IMR-90 (cell line): Measurements from ENCODE around the gene SNAP91. TPM values are rescaled to one million over a fixed set of nuclear protein-coding genes. Genes with fewer than 3 reads are reported as not detected.

Experiments used
- ATAC-seq: fragments of 200-7000 bp; cut with Tn5 transposase; 2 replicates; pipeline ENCODE4 v1.9.1; 2020; ENCODE audit warnings: low read depth, mild to moderate bottlenecking, moderate library complexity
- BruUV-seq: library from RNA; stranded (reverse); fragments of 400-500 nt; replicated peaks from 2 replicates; lab custom pipeline; 2021; lab: Mats Ljungman, UMichigan
- CTCF ChIA-PET: fragments of 300-600 bp; formaldehyde crosslinking; extraction: SDS; loops from one replicate; lab custom pipeline; 2021; ENCODE audit warnings: antibody characterized with exemption; lab: Yijun Ruan, JAX
- POLR2A ChIA-PET: fragments of 300-600 bp; sonication (Branson Sonifier 250); formaldehyde crosslinking; loops from one replicate; lab custom pipeline; 2022; ENCODE audit warnings: antibody characterized with exemption; ENCODE audit not compliant: unreplicated experiment; lab: Charles Lee
- DNase-seq: peaks from one replicate; pipeline ENCODE4 v3.0.0; 2013
- H2AFZ ChIP-seq: replicated peaks from 2 replicates; pipeline ENCODE3; 2013; ENCODE audit warnings: low read length, mild to moderate bottlenecking; ENCODE audit not compliant: poor library complexity
- H2AK5ac ChIP-seq: 2 replicates; pipeline ENCODE4 v1.6.1; 2013; ENCODE audit warnings: low read depth, low read length, inconsistent platforms
- H2AK9ac ChIP-seq: replicated peaks from 2 replicates; pipeline ENCODE3; 2013; ENCODE audit warnings: mild to moderate bottlenecking, low read depth, low read length, moderate library complexity; ENCODE audit not compliant: poor library complexity
- H2BK120ac ChIP-seq: 2 replicates; pipeline ENCODE4 v1.6.1; 2013; ENCODE audit warnings: low read depth, low read length, inconsistent platforms
- H2BK15ac ChIP-seq: 3 replicates; pipeline ENCODE4 v1.6.1; 2013; ENCODE audit warnings: low read depth, low read length, inconsistent platforms
- H2BK20ac ChIP-seq: 2 replicates; pipeline ENCODE4 v1.6.1; 2013; ENCODE audit warnings: low read depth, mild to moderate bottlenecking, inconsistent platforms, low read length, moderate library complexity
- H2BK5ac ChIP-seq: 2 replicates; pipeline ENCODE4 v1.6.1; 2013; ENCODE audit warnings: mild to moderate bottlenecking, low read depth, low read length, inconsistent platforms; ENCODE audit not compliant: poor library complexity, severe bottlenecking
- H3K14ac ChIP-seq: replicated peaks from 2 replicates; pipeline ENCODE4 v1.6.1; 2013; ENCODE audit warnings: low read depth, low read length, inconsistent platforms
- H3K18ac ChIP-seq: 2 replicates; pipeline ENCODE4 v1.6.1; 2013; ENCODE audit warnings: low read depth, low read length, control low read depth
- H3K23ac ChIP-seq: 2 replicates; pipeline ENCODE4 v1.6.1; 2013; ENCODE audit warnings: low read depth, low read length, inconsistent platforms
- H3K27ac ChIP-seq: 2 replicates; pipeline ENCODE4 v1.5.1; 2013; ENCODE audit warnings: mild to moderate bottlenecking, control low read depth, low read length; ENCODE audit not compliant: insufficient read depth
- H3K27me3 ChIP-seq: 2 replicates; pipeline ENCODE4 v1.6.1; 2013; ENCODE audit warnings: low read length; ENCODE audit not compliant: control insufficient read depth, insufficient read depth
- H3K36me3 ChIP-seq: 2 replicates; pipeline ENCODE4 v1.6.1; 2013; ENCODE audit warnings: low read length, mixed read lengths; ENCODE audit not compliant: control insufficient read depth, insufficient read depth
- H3K4ac ChIP-seq: 2 replicates; pipeline ENCODE4 v1.6.1; 2013; ENCODE audit warnings: low read depth, low read length, inconsistent platforms
- H3K4me1 ChIP-seq: 2 replicates; pipeline ENCODE4 v1.6.1; 2013; ENCODE audit warnings: low read length, mixed read lengths; ENCODE audit not compliant: control insufficient read depth, insufficient read depth
- H3K4me2 ChIP-seq: 2 replicates; pipeline ENCODE4 v1.6.1; 2013; ENCODE audit warnings: low read depth, mild to moderate bottlenecking, control low read depth, low read length, moderate library complexity
- H3K4me3 ChIP-seq: 2 replicates; pipeline ENCODE4 v1.5.1; 2013; ENCODE audit warnings: low read depth, mild to moderate bottlenecking, control low read depth, low read length, moderate library complexity; ENCODE audit not compliant: insufficient read depth
- H3K56ac ChIP-seq: 2 replicates; pipeline ENCODE4 v1.6.1; 2013; ENCODE audit warnings: low read length, inconsistent platforms; ENCODE audit not compliant: insufficient read depth; ENCODE audit errors: extremely low read depth
- H3K79me1 ChIP-seq, 2 experiments: 2 replicates each; pipeline ENCODE4 v1.6.1; 2013; ENCODE audit warnings: low read length in 2 of 2, inconsistent platforms in 1 of 2, low read depth in 1 of 2
- H3K9ac ChIP-seq: 2 replicates; pipeline ENCODE4 v1.6.1; 2013; ENCODE audit warnings: low read depth, low read length, control low read depth
- H3K9me1 ChIP-seq: 2 replicates; pipeline ENCODE4 v1.6.1; 2013; ENCODE audit warnings: low read length, inconsistent platforms; ENCODE audit not compliant: insufficient read depth
- H3K9me3 ChIP-seq: 2 replicates; pipeline ENCODE4 v1.6.1; 2013; ENCODE audit warnings: low read length; ENCODE audit not compliant: control insufficient read depth, insufficient read depth
- H4K20me1 ChIP-seq: 2 replicates; pipeline ENCODE4 v1.6.1; 2013; ENCODE audit warnings: low read length, inconsistent platforms; ENCODE audit not compliant: insufficient read depth
- H4K5ac ChIP-seq: 2 replicates; pipeline ENCODE4 v1.6.1; 2013; ENCODE audit warnings: mild to moderate bottlenecking, low read depth, low read length, control low read depth
- H4K8ac ChIP-seq, 2 experiments: 2 replicates each; pipeline ENCODE4 v1.6.1; 2013; ENCODE audit warnings: low read depth in 2 of 2, low read length in 2 of 2, control low read depth in 1 of 2, inconsistent platforms in 1 of 2
- H4K91ac ChIP-seq: 2 replicates; pipeline ENCODE4 v1.6.1; 2013; ENCODE audit warnings: low read depth, low read length, inconsistent platforms; ENCODE audit not compliant: insufficient read depth
- BHLHE40 ChIP-seq: fragments of 150-350 bp; IDR thresholded peaks from 2 replicates; pipeline ENCODE4 v1.6.1; 2016; ENCODE audit warnings: mild to moderate bottlenecking, low read depth, low read length
- CEBPB ChIP-seq: IDR thresholded peaks from 2 replicates; pipeline ENCODE4 v1.6.1; 2012; ENCODE audit warnings: low read depth, low read length, improper control_type of control experiment
- CHD1 ChIP-seq: IDR thresholded peaks from 2 replicates; pipeline ENCODE4 v1.6.1; 2012; ENCODE audit warnings: low read depth, low read length, improper control_type of control experiment
- ELK1 ChIP-seq: fragments of 150-350 bp; IDR thresholded peaks from 2 replicates; pipeline ENCODE4 v1.6.1; 2016; ENCODE audit warnings: low read depth, mild to moderate bottlenecking, low read length, moderate library complexity, borderline replicate concordance
- FOS ChIP-seq: fragments of 150-350 bp; IDR thresholded peaks from 2 replicates; pipeline ENCODE4 v1.6.1; 2016; ENCODE audit warnings: low read depth, low read length
- MAFK ChIP-seq: IDR thresholded peaks from 2 replicates; pipeline ENCODE4 v1.6.1; 2012; ENCODE audit warnings: low read depth, low read length, improper control_type of control experiment
- MAZ ChIP-seq: IDR thresholded peaks from 2 replicates; pipeline ENCODE4 v1.6.1; 2012; ENCODE audit warnings: low read depth, mild to moderate bottlenecking, low read length, improper control_type of control experiment, moderate library complexity, borderline replicate concordance
- MXI1 ChIP-seq: IDR thresholded peaks from 2 replicates; pipeline ENCODE4 v1.6.1; 2012; ENCODE audit warnings: low read depth, mild to moderate bottlenecking, low read length, moderate library complexity, borderline replicate concordance
- NFE2L2 ChIP-seq: fragments of 150-350 bp; IDR thresholded peaks from 2 replicates; pipeline ENCODE4 v1.6.1; 2016; ENCODE audit warnings: low read depth, mild to moderate bottlenecking, low read length
- POLR2A ChIP-seq: IDR thresholded peaks from 2 replicates; pipeline ENCODE4 v1.6.1; 2012; ENCODE audit warnings: mild to moderate bottlenecking, low read depth, low read length
- RAD21 ChIP-seq: IDR thresholded peaks from 2 replicates; pipeline ENCODE4 v1.6.1; 2012; ENCODE audit warnings: low read length, improper control_type of control experiment
- RCOR1 ChIP-seq: IDR thresholded peaks from 2 replicates; pipeline ENCODE4 v1.6.1; 2012; ENCODE audit warnings: mild to moderate bottlenecking, low read length, improper control_type of control experiment; ENCODE audit not compliant: insufficient replicate concordance
- RFX5 ChIP-seq: IDR thresholded peaks from 2 replicates; pipeline ENCODE4 v1.8.0; 2012; ENCODE audit warnings: low read depth, mild to moderate bottlenecking, low read length, moderate library complexity
- SMC3 ChIP-seq: fragments of 150-350 bp; IDR thresholded peaks from 2 replicates; pipeline ENCODE4 v1.6.1; 2016; ENCODE audit warnings: low read depth, mild to moderate bottlenecking, antibody characterized with exemption, low read length, moderate library complexity
- WGBS, 2 experiments: methylation state at CpG; one replicate each; pipeline versions ENCODE4 v1.1.5 to v1.1.7; 2013; ENCODE audit warnings: missing lambda C conversion rate in 2 of 2; ENCODE audit not compliant: insufficient read length in 1 of 2; ENCODE audit errors: extremely low coverage in 2 of 2; 5-methylcytosine and 5-hydroxymethylcytosine counted together
- dilution Hi-C: fragments of 300-500 bp; cut with HindIII; formaldehyde crosslinking; loops from one replicate; pipeline ENCODE4 v1.14.3; 2018; ENCODE audit warnings: low sequenced_read_pairs; ENCODE audit not compliant: unreplicated experiment
- in situ Hi-C: fragments of 300-500 bp; cut with MboI; formaldehyde crosslinking; loops from 3 replicates; pipeline ENCODE4 v1.14.3; 2019; ENCODE audit warnings: low sequenced_read_pairs, inconsistent platforms, mixed read lengths
- intact Hi-C: fragments of 100-400 bp; cut with micrococcal nuclease; formaldehyde crosslinking; loops from 2 replicates; pipeline ENCODE4 v1.10.0; 2022
- polyA plus RNA-seq, 3 experiments: library from polyadenylated mRNA; depleted of rRNA; stranded (reverse); fragments of >200 nt; gene quantifications; 2 replicates each; pipeline ENCODE4 v1.2.3, GENCODE V29; 2012; ENCODE audit warnings: low replicate concordance in 1 of 3
- total RNA-seq: library from RNA; depleted of rRNA; stranded (reverse); fragments of >200 nt; gene quantifications from 2 replicates; pipeline ENCODE4 v1.2.3, GENCODE V29; 2012
- TF ChIP-seq, protein P1 (sequence below): conservative IDR thresholded peaks from 2 replicates; pipeline ENCODE4 v1.5.1; 2012; ENCODE audit warnings: mild to moderate bottlenecking, low read depth, low read length, improper control_type of control experiment
- TF ChIP-seq, protein P2 (sequence below): fragments of 150-350 bp; IDR thresholded peaks from 2 replicates; pipeline ENCODE4 v1.6.1; 2017; ENCODE audit warnings: mild to moderate bottlenecking, antibody characterized with exemption, low read length, low read depth

Gene SNAP91
- total and polyA plus RNA-seq, 2 of the 4 experiments (the other 2 are of a cell fraction), result not detected

DNA sequence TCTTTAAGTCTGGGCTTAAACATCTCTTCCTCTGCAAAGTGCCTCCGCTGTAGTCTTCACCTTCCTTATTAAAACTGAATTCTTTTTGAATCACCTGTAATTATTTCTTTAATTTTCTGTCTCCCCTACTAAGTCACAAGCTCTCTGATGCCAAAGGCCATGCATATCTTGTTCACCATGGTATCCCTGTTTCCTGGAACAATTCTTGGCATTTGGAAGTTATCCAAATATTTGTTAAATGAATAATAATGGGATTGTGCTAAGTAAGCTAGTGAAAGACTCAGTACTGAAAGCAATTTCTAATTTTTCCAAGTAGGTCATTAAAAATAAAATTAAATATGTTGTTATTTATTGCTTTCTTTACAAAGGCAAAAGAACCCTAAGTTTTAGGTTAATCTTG lies 12.2 kb downstream of the SNAP91 start:
- no peak overlapping the region for H3K9ac ChIP-seq
- H3K4me1 ChIP-seq, result no peaks in the 10 kb centered on the region
- no peaks in the 10 kb centered on the region for H3K79me1 ChIP-seq
- H4K5ac ChIP-seq, result no peak overlapping the region
- H2BK20ac ChIP-seq, result no peak overlapping the region
- H3K56ac ChIP-seq, result no peak overlapping the region
- H4K8ac ChIP-seq, result no peak overlapping the region
- in situ Hi-C loops (no loop called here), intact Hi-C loops (no loop called here), dilution Hi-C loops (no loop called here)
- no CpG with 5 or more reads among the region's 1 CpG for WGBS, 2 experiments
- no peak for TF ChIP-seq CEBPB
- no peak for TF ChIP-seq CHD1
- no peak for TF ChIP-seq MAFK
- no peak for TF ChIP-seq ELK1
- no peak for TF ChIP-seq SMC3
- TF ChIP-seq, protein P1, sequence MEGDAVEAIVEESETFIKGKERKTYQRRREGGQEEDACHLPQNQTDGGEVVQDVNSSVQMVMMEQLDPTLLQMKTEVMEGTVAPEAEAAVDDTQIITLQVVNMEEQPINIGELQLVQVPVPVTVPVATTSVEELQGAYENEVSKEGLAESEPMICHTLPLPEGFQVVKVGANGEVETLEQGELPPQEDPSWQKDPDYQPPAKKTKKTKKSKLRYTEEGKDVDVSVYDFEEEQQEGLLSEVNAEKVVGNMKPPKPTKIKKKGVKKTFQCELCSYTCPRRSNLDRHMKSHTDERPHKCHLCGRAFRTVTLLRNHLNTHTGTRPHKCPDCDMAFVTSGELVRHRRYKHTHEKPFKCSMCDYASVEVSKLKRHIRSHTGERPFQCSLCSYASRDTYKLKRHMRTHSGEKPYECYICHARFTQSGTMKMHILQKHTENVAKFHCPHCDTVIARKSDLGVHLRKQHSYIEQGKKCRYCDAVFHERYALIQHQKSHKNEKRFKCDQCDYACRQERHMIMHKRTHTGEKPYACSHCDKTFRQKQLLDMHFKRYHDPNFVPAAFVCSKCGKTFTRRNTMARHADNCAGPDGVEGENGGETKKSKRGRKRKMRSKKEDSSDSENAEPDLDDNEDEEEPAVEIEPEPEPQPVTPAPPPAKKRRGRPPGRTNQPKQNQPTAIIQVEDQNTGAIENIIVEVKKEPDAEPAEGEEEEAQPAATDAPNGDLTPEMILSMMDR, result no peak
- no peak for TF ChIP-seq NFE2L2
- no peak for TF ChIP-seq FOS
- TF ChIP-seq MXI1, result no peak
- no peak for TF ChIP-seq RFX5
- TF ChIP-seq, protein P2, sequence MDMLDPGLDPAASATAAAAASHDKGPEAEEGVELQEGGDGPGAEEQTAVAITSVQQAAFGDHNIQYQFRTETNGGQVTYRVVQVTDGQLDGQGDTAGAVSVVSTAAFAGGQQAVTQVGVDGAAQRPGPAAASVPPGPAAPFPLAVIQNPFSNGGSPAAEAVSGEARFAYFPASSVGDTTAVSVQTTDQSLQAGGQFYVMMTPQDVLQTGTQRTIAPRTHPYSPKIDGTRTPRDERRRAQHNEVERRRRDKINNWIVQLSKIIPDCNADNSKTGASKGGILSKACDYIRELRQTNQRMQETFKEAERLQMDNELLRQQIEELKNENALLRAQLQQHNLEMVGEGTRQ, result no peak
- no peak for TF ChIP-seq RAD21
- no peak for TF ChIP-seq BHLHE40
- no peak for TF ChIP-seq POLR2A
- TF ChIP-seq RCOR1, result no peak
- no peak for TF ChIP-seq MAZ
- no peak overlapping the region for H3K4me2 ChIP-seq
- H3K9me3 ChIP-seq, result no peaks in the 10 kb centered on the region
- H2BK120ac ChIP-seq, result no peak overlapping the region
- H4K20me1 ChIP-seq, result no peaks in the 10 kb centered on the region
- H2AK5ac ChIP-seq, result no peak overlapping the region
- H3K4me3 ChIP-seq, result no peak overlapping the region
- no peaks in the 10 kb centered on the region for H3K27me3 ChIP-seq
- ATAC-seq (no peak), DNase-seq (no peak)
- POLR2A ChIA-PET, result no interaction called here
- no peak overlapping the region for H3K14ac ChIP-seq
- H2BK5ac ChIP-seq, result no peak overlapping the region
- CTCF ChIA-PET, result no interaction called here
- H3K9me1 ChIP-seq, result no peaks in the 10 kb centered on the region
- BruUV-seq, result no TSS peak
- H3K23ac ChIP-seq, result no peak overlapping the region
- no peak overlapping the region for H4K91ac ChIP-seq
- no peaks in the 10 kb centered on the region for H3K36me3 ChIP-seq
- no peak overlapping the region for H2BK15ac ChIP-seq
- H3K18ac ChIP-seq, result no peak overlapping the region
- H2AFZ ChIP-seq, result no peak overlapping the region
- no peak overlapping the region for H3K4ac ChIP-seq
- no peak overlapping the region for H3K27ac ChIP-seq
- no peak overlapping the region for H2AK9ac ChIP-seq
